GM23338 (cell line): Measurements from ENCODE around the gene BBOX1. TPM values are rescaled to one million over a fixed set of nuclear protein-coding genes. Genes with fewer than 3 reads are reported as not detected.

Source experiments
- ATAC-seq: fragments of 200-7000 bp; cut with Tn5 transposase; 3 replicates; pipeline ENCODE4 v1.9.1; 2020
- DNase-seq: peaks from one replicate; pipeline ENCODE4 v3.0.0-alpha.2; 2015; ENCODE audit warnings: low spot score
- H2AFZ ChIP-seq: fragments of 200-600 bp; sonication (generic); 2 replicates; pipeline ENCODE4 v1.8.0; 2016; ENCODE audit warnings: antibody characterized with exemption, mild to moderate bottlenecking, moderate library complexity
- H3F3A ChIP-seq: fragments of 200-600 bp; sonication (generic); replicated peaks from 2 replicates; pipeline ENCODE4 v1.8.0; 2017; ENCODE audit warnings: antibody characterized with exemption, mixed run types, low read depth
- H3K27ac ChIP-seq: fragments of 200-600 bp; sonication (generic); 2 replicates; pipeline ENCODE4 v1.6.1; 2016; ENCODE audit warnings: low read depth
- H3K27me3 ChIP-seq: fragments of 200-600 bp; sonication (generic); 2 replicates; pipeline ENCODE4 v1.8.0; 2016; ENCODE audit warnings: mild to moderate bottlenecking, mixed run types, moderate library complexity; ENCODE audit not compliant: insufficient read depth
- H3K36me3 ChIP-seq: fragments of 200-600 bp; sonication (generic); 2 replicates; pipeline ENCODE4 v1.8.0; 2016; ENCODE audit warnings: mild to moderate bottlenecking; ENCODE audit not compliant: insufficient read depth
- H3K4me1 ChIP-seq: fragments of 200-600 bp; sonication (generic); 2 replicates; pipeline ENCODE4 v1.8.0; 2016; ENCODE audit warnings: mild to moderate bottlenecking, moderate library complexity; ENCODE audit not compliant: insufficient read depth
- H3K4me2 ChIP-seq: fragments of 200-600 bp; sonication (generic); 2 replicates; pipeline ENCODE4 v1.7.1; 2017; ENCODE audit warnings: mixed run types
- H3K4me3 ChIP-seq: fragments of 200-600 bp; sonication (generic); 2 replicates; pipeline ENCODE4 v1.6.1; 2016; ENCODE audit warnings: mixed run types
- H3K79me2 ChIP-seq: fragments of 200-600 bp; sonication (generic); replicated peaks from 2 replicates; pipeline ENCODE4 v1.8.0; 2017; ENCODE audit warnings: mild to moderate bottlenecking; ENCODE audit not compliant: insufficient read depth
- H3K9me2 ChIP-seq: fragments of 200-600 bp; sonication (generic); 2 replicates; pipeline ENCODE4 v1.8.0; 2017; ENCODE audit not compliant: insufficient read depth
- H4K20me1 ChIP-seq: fragments of 200-600 bp; sonication (generic); replicated peaks from 2 replicates; pipeline ENCODE4 v1.8.0; 2017; ENCODE audit warnings: mild to moderate bottlenecking; ENCODE audit not compliant: insufficient read depth
- H3K27ac Mint-ChIP-seq: 2 replicates; pipeline ENCODE4 v1.8.0; 2020; ENCODE audit warnings: inconsistent platforms, mild to moderate bottlenecking, moderate library complexity, mixed read lengths
- H3K27me3 Mint-ChIP-seq: 3 replicates; pipeline ENCODE4 v1.8.0; 2022; ENCODE audit warnings: low read depth, mild to moderate bottlenecking, moderate library complexity, mixed read lengths, inconsistent platforms; ENCODE audit not compliant: insufficient read depth, poor library complexity
- H3K36me3 Mint-ChIP-seq: 3 replicates; pipeline ENCODE4 v1.8.0; 2021; ENCODE audit warnings: low read depth, mild to moderate bottlenecking, inconsistent platforms, moderate library complexity, mixed read lengths
- H3K4me1 Mint-ChIP-seq: 3 replicates; pipeline ENCODE4 v1.8.0; 2020; ENCODE audit warnings: mild to moderate bottlenecking, inconsistent platforms, mixed read lengths
- H3K4me3 Mint-ChIP-seq: 3 replicates; pipeline ENCODE4 v1.8.0; 2021; ENCODE audit warnings: moderate library complexity, mild to moderate bottlenecking, inconsistent platforms, mixed read lengths
- H3K9me3 Mint-ChIP-seq: 3 replicates; pipeline ENCODE4 v1.8.0; 2020; ENCODE audit warnings: moderate library complexity, mild to moderate bottlenecking, inconsistent platforms, mixed read lengths
- CREB1 ChIP-seq: fragments of 250-450 bp; sonication (Bioruptor Pico); IDR thresholded peaks from 2 replicates; pipeline ENCODE4 v1.5.0; 2020; ENCODE audit warnings: low read depth, mild to moderate bottlenecking, moderate library complexity
- EZH2phosphoT487 ChIP-seq: fragments of 200-600 bp; sonication (generic); IDR thresholded peaks from one replicate; pipeline ENCODE4 v1.8.1; 2018; ENCODE audit warnings: antibody characterized with exemption; ENCODE audit not compliant: unreplicated experiment
- STAT1 ChIP-seq: IDR thresholded peaks from one replicate; pipeline ENCODE4 v1.6.1; 2016; ENCODE audit warnings: antibody characterized with exemption; ENCODE audit not compliant: unreplicated experiment
- ZNF114 ChIP-seq: fragments of 250-450 bp; sonication (Bioruptor Pico); IDR thresholded peaks from 2 replicates; pipeline ENCODE4 v1.5.0; 2020; ENCODE audit warnings: mild to moderate bottlenecking, moderate library complexity
- ZNF331 ChIP-seq: fragments of 250-450 bp; sonication (Bioruptor Pico); IDR thresholded peaks from 2 replicates; pipeline ENCODE4 v1.5.0; 2020; ENCODE audit warnings: low read depth, mild to moderate bottlenecking, moderate library complexity
- polyA plus RNA-seq: library from polyadenylated mRNA; unstranded; fragments of >200 nt; fragmentation: Nextera tagmentation; extraction: Ambion mirVana; gene quantifications from 2 replicates; pipeline ENCODE4 v1.2.1, GENCODE V29; 2016
- total RNA-seq: library from RNA; depleted of rRNA; stranded (reverse); fragments of >200 nt; shearing (Covaris generic); gene quantifications from 2 replicates; pipeline ENCODE4 v1.2.3, GENCODE V29; 2014
- TF ChIP-seq, protein P1 (sequence below): fragments of 250-450 bp; sonication (Bioruptor Pico); IDR thresholded peaks from 2 replicates; pipeline ENCODE4 v1.5.0; 2020; ENCODE audit warnings: mild to moderate bottlenecking, moderate library complexity
- TF ChIP-seq, protein P2 (sequence below): IDR thresholded peaks from one replicate; pipeline ENCODE4 v1.6.1; 2018; ENCODE audit warnings: antibody characterized with exemption; ENCODE audit not compliant: unreplicated experiment
- TF ChIP-seq, protein P3 (sequence below): IDR thresholded peaks from 2 replicates; pipeline ENCODE4 v1.6.1; 2016; ENCODE audit warnings: antibody characterized with exemption

Gene BBOX1
- total and polyA plus RNA-seq, 2 experiments from 2014 or later = not detected

DNA sequence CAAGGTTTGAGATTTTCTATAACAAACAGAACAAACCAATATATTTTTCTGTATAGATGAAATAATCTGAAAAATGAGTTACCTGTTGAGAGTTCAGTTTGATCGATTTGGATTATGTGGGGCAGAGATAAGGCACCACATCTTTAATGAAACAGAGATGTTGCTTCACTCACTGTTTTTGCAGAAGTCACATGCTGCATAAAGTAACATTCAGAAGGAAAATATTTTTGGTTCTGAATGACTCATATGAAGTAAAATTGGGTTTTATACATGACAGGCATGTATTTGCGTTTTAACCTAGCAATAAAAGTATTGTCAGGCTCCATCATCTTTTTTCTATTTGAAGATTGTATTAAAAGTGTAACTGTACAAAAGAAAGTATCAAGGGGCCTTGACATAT, 77.8 kb downstream of the BBOX1 start (continued):
- TF ChIP-seq, protein P1, sequence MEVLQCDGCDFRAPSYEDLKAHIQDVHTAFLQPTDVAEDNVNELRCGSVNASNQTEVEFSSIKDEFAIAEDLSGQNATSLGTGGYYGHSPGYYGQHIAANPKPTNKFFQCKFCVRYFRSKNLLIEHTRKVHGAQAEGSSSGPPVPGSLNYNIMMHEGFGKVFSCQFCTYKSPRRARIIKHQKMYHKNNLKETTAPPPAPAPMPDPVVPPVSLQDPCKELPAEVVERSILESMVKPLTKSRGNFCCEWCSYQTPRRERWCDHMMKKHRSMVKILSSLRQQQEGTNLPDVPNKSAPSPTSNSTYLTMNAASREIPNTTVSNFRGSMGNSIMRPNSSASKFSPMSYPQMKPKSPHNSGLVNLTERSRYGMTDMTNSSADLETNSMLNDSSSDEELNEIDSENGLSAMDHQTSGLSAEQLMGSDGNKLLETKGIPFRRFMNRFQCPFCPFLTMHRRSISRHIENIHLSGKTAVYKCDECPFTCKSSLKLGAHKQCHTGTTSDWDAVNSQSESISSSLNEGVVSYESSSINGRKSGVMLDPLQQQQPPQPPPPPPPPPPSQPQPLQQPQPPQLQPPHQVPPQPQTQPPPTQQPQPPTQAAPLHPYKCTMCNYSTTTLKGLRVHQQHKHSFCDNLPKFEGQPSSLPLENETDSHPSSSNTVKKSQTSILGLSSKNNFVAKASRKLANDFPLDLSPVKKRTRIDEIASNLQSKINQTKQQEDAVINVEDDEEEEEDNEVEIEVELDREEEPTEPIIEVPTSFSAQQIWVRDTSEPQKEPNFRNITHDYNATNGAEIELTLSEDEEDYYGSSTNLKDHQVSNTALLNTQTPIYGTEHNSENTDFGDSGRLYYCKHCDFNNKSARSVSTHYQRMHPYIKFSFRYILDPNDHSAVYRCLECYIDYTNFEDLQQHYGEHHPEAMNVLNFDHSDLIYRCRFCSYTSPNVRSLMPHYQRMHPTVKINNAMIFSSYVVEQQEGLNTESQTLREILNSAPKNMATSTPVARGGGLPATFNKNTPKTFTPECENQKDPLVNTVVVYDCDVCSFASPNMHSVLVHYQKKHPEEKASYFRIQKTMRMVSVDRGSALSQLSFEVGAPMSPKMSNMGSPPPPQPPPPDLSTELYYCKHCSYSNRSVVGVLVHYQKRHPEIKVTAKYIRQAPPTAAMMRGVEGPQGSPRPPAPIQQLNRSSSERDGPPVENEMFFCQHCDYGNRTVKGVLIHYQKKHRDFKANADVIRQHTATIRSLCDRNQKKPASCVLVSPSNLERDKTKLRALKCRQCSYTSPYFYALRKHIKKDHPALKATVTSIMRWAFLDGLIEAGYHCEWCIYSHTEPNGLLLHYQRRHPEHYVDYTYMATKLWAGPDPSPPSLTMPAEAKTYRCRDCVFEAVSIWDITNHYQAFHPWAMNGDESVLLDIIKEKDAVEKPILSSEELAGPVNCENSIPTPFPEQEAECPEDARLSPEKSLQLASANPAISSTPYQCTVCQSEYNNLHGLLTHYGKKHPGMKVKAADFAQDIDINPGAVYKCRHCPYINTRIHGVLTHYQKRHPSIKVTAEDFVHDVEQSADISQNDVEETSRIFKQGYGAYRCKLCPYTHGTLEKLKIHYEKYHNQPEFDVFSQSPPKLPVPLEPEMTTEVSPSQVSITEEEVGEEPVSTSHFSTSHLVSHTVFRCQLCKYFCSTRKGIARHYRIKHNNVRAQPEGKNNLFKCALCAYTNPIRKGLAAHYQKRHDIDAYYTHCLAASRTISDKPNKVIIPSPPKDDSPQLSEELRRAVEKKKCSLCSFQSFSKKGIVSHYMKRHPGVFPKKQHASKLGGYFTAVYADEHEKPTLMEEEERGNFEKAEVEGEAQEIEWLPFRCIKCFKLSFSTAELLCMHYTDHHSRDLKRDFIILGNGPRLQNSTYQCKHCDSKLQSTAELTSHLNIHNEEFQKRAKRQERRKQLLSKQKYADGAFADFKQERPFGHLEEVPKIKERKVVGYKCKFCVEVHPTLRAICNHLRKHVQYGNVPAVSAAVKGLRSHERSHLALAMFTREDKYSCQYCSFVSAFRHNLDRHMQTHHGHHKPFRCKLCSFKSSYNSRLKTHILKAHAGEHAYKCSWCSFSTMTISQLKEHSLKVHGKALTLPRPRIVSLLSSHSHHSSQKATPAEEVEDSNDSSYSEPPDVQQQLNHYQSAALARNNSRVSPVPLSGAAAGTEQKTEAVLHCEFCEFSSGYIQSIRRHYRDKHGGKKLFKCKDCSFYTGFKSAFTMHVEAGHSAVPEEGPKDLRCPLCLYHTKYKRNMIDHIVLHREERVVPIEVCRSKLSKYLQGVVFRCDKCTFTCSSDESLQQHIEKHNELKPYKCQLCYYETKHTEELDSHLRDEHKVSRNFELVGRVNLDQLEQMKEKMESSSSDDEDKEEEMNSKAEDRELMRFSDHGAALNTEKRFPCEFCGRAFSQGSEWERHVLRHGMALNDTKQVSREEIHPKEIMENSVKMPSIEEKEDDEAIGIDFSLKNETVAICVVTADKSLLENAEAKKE (CRISPR knock-in tag) = no peak
- TF ChIP-seq ZNF331 (CRISPR knock-in tag) = no peak

DNA sequence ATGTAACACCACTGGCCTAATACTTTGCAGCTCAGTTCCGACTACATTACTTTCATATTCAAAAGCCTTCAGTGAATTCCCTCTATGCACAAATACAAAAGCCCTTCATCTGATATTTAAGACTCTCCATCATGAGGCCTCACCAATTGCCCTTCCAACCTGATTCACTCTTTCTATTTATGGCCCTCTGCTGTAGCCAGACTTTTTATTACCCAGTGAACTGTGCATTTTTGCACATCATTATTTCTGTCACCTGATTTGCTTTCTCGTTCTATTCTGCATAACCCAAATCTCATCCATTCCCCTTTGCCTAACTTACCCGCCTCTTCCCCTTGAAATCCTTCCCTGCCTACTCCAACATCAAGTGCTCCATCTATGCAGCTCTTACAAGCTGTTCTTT, 78.3 kb downstream of the BBOX1 start:
- H3K4me3 Mint-ChIP-seq = no peak overlapping the region
- Histone ChIP-seq H3F3A (no peaks in the 10 kb centered on the region), H3K9me2 (no peaks in the 10 kb centered on the region), H3K27me3 (no peaks in the 10 kb centered on the region), H3K4me1 (peaks cover 4% of the 10 kb centered on the region; the same call in 1 of the 2 replicates), H2AFZ (no peak overlapping the region), H3K4me2 (no peak overlapping the region), H4K20me1 (no peaks in the 10 kb centered on the region), H3K27ac (no peak overlapping the region), H3K4me3 (no peak overlapping the region), H3K36me3 (no peaks in the 10 kb centered on the region), H3K79me2 (no peaks in the 10 kb centered on the region)
- H3K27ac Mint-ChIP-seq = no peak overlapping the region
- peaks cover 11% of the 10 kb centered on the region; the same call in 2 of the 3 replicates for H3K4me1 Mint-ChIP-seq
- no peaks in the 10 kb centered on the region for H3K9me3 Mint-ChIP-seq
- H3K27me3 Mint-ChIP-seq = peaks cover 1% of the 10 kb centered on the region
- ATAC-seq = no peak
- H3K36me3 Mint-ChIP-seq = no peaks in the 10 kb centered on the region
- DNase-seq = no peak
- no peak for TF ChIP-seq CREB1 (CRISPR knock-in tag)
- no peak for TF ChIP-seq ZNF331 (CRISPR knock-in tag)
- TF ChIP-seq STAT1 = no peak
- TF ChIP-seq, protein P2, sequence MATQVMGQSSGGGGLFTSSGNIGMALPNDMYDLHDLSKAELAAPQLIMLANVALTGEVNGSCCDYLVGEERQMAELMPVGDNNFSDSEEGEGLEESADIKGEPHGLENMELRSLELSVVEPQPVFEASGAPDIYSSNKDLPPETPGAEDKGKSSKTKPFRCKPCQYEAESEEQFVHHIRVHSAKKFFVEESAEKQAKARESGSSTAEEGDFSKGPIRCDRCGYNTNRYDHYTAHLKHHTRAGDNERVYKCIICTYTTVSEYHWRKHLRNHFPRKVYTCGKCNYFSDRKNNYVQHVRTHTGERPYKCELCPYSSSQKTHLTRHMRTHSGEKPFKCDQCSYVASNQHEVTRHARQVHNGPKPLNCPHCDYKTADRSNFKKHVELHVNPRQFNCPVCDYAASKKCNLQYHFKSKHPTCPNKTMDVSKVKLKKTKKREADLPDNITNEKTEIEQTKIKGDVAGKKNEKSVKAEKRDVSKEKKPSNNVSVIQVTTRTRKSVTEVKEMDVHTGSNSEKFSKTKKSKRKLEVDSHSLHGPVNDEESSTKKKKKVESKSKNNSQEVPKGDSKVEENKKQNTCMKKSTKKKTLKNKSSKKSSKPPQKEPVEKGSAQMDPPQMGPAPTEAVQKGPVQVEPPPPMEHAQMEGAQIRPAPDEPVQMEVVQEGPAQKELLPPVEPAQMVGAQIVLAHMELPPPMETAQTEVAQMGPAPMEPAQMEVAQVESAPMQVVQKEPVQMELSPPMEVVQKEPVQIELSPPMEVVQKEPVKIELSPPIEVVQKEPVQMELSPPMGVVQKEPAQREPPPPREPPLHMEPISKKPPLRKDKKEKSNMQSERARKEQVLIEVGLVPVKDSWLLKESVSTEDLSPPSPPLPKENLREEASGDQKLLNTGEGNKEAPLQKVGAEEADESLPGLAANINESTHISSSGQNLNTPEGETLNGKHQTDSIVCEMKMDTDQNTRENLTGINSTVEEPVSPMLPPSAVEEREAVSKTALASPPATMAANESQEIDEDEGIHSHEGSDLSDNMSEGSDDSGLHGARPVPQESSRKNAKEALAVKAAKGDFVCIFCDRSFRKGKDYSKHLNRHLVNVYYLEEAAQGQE = no peak
- TF ChIP-seq ZNF114 (CRISPR knock-in tag) = no peak
- TF ChIP-seq EZH2phosphoT487 = no peak
- TF ChIP-seq, protein P3, sequence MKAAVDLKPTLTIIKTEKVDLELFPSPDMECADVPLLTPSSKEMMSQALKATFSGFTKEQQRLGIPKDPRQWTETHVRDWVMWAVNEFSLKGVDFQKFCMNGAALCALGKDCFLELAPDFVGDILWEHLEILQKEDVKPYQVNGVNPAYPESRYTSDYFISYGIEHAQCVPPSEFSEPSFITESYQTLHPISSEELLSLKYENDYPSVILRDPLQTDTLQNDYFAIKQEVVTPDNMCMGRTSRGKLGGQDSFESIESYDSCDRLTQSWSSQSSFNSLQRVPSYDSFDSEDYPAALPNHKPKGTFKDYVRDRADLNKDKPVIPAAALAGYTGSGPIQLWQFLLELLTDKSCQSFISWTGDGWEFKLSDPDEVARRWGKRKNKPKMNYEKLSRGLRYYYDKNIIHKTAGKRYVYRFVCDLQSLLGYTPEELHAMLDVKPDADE = no peak
